Activated CD8-positive, alpha-beta memory T cell treated with anti-CD3 and anti-CD28 coated beads for 48 hours (primary cell): ENCODE results near the gene CLEC1B.
"Not testable (repeated sequence)": the region's sequence is repeated elsewhere in the genome, so short reads cannot be mapped to it uniquely, and the experiment has no call there.

Experiments
- DNase-seq, 3 experiments: peaks; one replicate each; pipeline ENCODE4 v3.0.0-alpha.2; 2020; ENCODE audit warnings: low read depth in 2 of 3, low spot score in 2 of 3

Gene CLEC1B

GRCh38 chr12:9975614-9976013 lies 23.3 kb downstream of the CLEC1B start:
- no peak for DNase-seq

GRCh38 chr12:9974731-9975130 lies 24.2 kb downstream of the CLEC1B start:
- DNase-seq: not testable (repeated sequence)

- no peak for DNase-seq
Measured at GRCh38 chr12:9973949-9974348, 25.0 kb downstream of the CLEC1B start.

- DNase-seq: no peak
Measured at GRCh38 chr12:9971181-9971580, 27.7 kb downstream of the CLEC1B start, which contains the start of gene CLEC12A. Gene CLEC12A (plus strand): TSS chr12:9971409. CDS start chr12:9971597, 188 bp downstream.

GRCh38 chr12:9969673-9970072 lies 29.2 kb downstream of the CLEC1B start:
- no peak for DNase-seq

GRCh38 chr12:9961901-9962300 lies 37.0 kb downstream of the CLEC1B start:
- no peak for DNase-seq

- no peak for DNase-seq
Measured at GRCh38 chr12:9961106-9961505, 37.8 kb downstream of the CLEC1B start.

- DNase-seq: no peak
Measured at GRCh38 chr12:9960590-9960989, 38.3 kb downstream of the CLEC1B start.

GRCh38 chr12:9957834-9958233 lies 41.1 kb downstream of the CLEC1B start:
- no peak for DNase-seq

GRCh38 chr12:9952954-9953729 lies 45.8 kb downstream of the CLEC1B start:
- DNase-seq: not testable (repeated sequence)

GRCh38 chr12:9951026-9951675 lies 47.8 kb downstream of the CLEC1B start:
- DNase-seq: no peak

- no peak for DNase-seq
Measured at GRCh38 chr12:9948606-9949296, 50.2 kb downstream of the CLEC1B start.

- DNase-seq: no peak
Measured at GRCh38 chr12:9947674-9948073, 51.2 kb downstream of the CLEC1B start.

- no peak for DNase-seq
Measured at GRCh38 chr12:9944391-9944790, 54.5 kb downstream of the CLEC1B start.

GRCh38 chr12:9943240-9943639 lies 55.7 kb downstream of the CLEC1B start:
- no peak for DNase-seq
